GM21576 (cell line): ENCODE measurements around the gene PTCH1.

Experiments
- ATAC-seq: cut with Tn5 transposase; IDR thresholded peaks from one replicate; pipeline ENCODE4 v1.9.1; 2021; ENCODE audit warnings: mild to moderate bottlenecking, moderate library complexity; ENCODE audit not compliant: unreplicated experiment

PTCH1 gene

DNA sequence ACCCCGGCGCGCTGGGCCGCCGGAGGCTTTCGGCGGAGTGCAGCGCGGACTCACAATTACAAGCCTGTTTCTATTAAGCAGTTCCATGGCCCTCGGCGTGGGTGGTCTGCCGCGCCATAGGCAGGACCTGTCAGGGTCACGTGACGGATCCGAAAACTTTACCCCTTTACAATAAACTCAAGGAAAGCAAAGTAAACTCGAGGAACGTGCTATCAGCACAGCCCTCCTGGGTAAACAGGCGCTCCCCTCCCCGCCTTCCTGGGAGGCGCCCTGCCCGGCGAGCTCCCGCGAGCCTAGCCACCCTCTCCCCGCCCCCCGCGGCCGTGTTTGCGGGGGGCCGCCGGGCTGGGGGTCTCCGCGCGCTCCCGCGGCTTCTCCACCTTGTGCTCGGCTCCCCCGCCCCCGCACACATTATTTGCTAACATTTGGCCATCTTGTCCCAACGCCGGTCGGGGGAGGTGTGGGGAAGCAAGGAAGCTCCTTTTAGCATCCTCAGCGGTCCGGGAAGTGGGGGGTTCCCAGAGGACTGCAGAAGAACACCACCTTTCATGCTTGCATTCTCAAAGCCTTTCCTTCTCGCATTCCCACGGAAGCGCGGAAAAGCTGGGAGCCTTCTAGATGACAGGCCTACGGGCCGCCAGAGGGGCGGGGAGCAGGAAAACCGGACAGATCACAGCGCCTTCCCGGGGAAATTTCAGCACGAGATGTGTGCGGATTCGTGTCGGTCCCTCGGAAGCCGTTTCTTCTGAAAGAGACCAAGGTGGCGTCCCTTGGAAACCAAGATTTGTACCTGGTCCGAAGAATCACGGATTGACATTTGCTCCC is at the start of gene PTCH1:
Gene PTCH1 (minus strand): TSS at position 238 of the 825 bp plus-strand sequence.
- no peak for ATAC-seq

GRCh38 chr9:95565982-95566381 is 49.2 kb upstream of the PTCH1 start:
- ATAC-seq: no peak

DNA sequence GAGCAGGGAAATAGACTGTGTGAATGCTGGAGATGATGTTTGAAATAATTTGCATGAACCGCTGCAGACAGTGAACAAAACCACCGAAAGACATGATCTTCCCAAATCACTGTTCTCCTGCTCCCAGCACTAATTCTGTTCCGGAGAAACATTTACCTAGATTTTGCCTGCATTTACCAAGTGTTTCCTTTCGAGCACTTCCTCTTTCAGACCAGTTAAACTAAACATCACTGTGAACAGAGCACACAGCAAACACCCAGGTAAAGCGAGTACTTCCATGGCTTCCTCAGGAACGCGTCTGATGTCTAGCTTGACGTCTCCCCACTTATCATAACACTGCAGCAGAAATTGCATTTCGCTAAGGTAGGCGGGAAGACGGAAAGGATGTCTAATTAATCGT is 45.1 kb upstream of the PTCH1 start:
- no peak for ATAC-seq

DNA sequence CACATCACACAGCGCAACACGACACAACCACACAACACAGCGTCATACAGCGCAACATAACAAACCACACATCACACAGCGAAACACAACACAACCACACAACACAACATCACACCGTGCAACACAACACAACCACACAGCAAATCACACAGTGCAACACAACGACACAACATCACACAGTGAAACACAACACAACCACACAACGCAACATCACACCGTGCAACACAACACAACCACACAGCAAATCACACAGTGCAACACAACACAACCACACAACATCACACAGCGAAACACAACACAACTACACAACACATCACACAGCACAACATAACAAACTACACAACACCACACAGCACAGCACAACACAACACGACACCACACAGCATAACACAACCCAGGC is 40.4 kb upstream of the PTCH1 start:
- no peak for ATAC-seq

GRCh38 chr9:95556521-95556920 is 39.8 kb upstream of the PTCH1 start:
- ATAC-seq: no peak

DNA sequence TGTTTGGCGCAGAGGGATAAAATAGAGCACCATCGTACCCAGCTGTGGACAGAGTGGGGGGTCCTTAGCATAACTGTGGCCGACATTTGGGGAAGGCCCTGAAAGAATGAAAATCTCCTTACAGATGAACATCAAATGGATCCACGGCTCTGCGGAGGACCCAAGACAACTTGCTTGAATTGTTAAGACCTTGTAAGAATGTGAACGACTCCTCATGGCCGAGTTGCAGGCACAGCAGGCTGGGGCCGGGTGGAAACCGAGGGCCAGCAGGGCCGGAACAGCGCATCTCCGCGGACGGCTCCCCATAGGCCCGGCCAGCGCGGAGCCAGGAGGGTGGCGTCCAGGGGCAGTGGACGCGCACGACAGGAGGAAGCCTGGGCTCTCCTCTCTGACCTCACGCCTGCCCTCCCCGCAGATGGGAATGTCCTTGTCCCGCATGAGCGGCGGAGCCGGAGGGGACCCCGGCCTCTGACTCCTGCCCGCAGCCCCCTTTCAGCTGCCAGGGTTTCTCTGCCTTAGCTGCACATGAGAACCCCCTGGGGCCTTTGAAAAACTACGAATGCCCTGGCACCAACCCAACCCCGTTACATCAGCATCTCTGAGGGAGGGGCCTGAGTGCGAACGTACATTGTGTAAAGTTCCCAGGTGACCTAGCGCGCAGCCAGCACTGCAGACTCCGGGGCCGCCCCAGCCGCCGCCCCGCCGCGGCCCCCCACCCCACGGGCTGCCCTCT is 36.2 kb upstream of the PTCH1 start:
- ATAC-seq: no peak

GRCh38 chr9:95552255-95552654 is 35.5 kb upstream of the PTCH1 start:
- ATAC-seq: no peak

GRCh38 chr9:95551406-95551805 is 34.6 kb upstream of the PTCH1 start:
- no peak for ATAC-seq

- no peak for ATAC-seq
Observed at GRCh38 chr9:95545831-95546567, 29.2 kb upstream of the PTCH1 start.

- no peak for ATAC-seq
Observed at GRCh38 chr9:95533996-95534680, 17.4 kb upstream of the PTCH1 start.

GRCh38 chr9:95529910-95530309 is 13.1 kb upstream of the PTCH1 start:
- no peak for ATAC-seq

DNA sequence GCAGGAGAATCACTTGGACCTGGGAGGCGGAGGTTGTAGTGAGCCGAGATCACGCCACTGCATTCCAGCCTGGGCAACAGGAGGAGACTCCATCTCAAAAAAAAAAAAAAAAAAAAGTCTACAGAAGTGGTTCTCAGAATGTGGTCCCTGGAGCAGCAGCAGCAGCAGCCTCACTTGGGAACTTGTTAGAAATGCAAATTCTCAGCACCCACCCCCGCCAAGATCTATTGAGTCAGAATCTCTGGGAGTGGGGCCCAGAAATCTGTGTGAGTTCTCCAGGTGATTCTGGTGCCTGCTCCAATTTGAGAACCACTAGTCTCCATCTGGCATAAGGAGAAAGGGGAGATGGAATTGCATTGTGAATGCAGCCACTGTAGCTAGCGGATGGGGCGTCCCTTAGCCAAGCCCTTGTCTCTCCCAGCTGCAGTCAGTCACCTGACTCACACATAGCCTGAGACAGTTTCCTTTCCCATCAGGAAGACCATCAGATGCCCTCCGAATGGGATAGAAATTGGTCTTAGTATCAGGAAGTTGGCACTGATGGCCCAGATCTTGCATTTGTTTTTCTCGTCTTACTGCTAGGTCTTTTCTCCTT is 12.2 kb upstream of the PTCH1 start:
- no peak for ATAC-seq

- no peak for ATAC-seq
Observed at GRCh38 chr9:95522871-95523370, 6.2 kb upstream of the PTCH1 start.

DNA sequence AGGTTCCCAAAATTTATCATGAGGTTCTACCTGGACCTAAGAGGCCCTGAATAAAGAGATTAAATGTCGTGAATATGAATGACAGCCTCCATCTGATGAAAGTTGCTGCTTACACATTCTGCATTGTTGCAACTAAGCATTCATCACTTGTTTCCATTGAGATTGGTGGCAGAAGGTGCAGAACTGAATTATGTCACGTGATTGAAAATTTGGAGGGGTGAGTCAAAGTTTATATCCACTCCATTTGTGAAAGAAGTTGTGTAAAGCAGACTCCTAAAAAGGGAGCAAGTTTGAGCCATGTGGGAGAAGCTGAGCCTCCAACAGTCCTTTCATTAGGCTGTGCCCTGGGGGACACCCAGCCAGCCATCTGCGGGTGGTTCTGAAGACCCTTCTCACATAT is 4.9 kb upstream of the PTCH1 start:
- ATAC-seq: no peak

DNA sequence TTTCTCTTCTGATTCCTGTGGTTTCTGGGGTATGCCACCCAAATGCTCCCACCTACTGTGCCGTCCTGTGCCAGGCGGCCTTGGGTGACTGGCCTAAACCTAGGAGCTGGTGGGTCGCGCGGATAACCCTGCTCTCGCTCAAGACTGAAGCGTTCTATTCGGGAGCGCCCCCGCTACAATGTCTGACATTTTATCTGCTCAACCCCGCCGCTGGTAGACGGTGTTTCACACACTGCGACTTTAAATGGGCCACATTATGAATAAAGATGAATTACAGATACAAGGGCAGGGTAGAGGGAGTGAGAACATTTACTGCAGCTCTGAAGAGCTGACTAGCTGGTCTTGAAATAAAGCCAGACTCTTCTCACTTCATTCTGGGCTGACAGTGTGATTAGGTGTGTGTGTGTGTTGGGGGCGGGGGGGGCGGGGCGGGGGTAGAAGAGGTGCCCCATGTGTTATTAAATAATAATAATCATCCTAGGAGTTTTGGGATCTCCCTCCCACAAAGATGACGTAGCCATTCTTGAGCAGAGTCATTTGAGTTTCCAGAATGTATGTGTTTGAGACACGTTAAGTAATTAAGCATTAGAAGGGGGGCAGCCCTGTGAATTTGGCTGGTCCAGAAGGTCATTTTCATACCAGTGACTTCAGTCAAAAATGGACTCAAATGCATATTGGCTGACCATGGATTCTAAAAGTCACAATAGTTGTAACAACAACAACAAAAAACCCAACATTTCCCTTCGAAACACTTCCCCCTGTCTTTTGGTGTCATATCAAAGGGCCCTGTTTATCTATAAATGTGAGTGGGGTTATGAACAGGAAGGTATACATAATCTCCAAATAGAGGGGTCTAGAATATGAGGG is 1.0 kb upstream of the PTCH1 start:
- ATAC-seq: no peak

GRCh38 chr9:95516221-95516733 is 494 bp downstream of the PTCH1 start:
- no peak for ATAC-seq

DNA sequence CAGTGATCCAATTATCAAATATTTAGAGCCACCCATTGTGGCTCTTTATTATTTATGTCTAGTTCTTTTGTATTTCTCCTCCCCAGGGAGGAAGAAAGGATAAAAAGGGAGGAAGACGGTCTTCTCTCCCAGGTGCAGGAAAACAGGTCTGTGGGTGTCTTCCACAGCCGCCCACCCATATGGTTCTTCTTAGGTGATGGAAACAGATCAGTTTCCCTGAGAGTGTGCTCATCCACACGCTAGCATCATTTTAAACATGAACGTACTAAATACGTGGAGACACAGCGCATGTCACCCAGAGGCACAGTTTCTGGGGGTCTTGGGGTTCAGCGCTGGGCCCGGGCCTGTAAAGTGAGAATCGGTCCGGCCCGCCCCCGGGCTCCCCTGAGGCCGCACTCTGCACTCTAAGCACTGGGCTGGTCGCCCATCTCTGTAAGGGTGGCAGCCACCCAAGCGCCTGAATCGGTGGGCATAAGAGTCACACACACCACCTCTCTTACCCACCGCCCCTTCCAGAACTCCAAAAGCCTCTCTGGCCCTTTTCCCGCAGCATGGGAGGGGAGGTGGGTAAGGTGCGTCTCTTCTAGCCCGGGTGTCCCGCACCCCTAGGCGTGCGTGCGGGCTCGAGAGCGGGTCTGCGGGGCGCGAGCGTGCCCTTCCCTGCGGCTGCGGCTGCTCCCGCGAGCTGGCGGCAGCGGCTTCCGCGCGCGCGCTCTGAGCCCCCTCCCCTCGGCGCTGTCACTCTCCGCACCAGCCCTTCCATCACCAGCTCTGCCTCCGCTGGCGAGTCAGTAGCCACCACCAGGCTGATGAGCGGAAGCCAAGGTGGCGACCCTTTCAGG is 1.3 kb downstream of the PTCH1 start:
- no peak for ATAC-seq

GRCh38 chr9:95514342-95514741 is 2.4 kb downstream of the PTCH1 start:
- ATAC-seq: no peak
